Amniotic epithelial cell (primary cell): ENCODE results near the gene IFNG-AS1.

Source experiments
- DNase-seq: peaks from one replicate; pipeline ENCODE4 v3.0.0-alpha.2; 2010; ENCODE audit warnings: low read depth

IFNG-AS1 gene

DNA sequence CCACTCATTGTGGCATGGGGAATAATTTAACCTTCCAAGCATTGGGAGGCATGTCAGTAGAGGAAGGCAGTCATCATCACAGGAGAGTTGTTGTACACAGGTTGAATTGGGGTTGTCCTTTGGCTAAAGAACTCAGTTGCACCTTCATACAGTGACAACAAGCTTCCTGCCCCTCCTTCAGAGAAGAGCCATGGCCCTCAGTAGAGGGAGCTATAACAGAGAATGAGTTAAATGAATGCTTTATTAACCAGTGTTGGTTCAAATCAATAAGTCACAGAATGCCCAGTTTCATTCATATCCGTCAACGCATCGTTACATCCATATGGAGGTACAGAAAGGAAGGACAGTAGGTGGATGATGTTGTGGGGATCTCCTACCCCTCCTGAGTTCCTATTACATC is 4.8 kb downstream of the IFNG-AS1 start:
- no peak for DNase-seq

DNA sequence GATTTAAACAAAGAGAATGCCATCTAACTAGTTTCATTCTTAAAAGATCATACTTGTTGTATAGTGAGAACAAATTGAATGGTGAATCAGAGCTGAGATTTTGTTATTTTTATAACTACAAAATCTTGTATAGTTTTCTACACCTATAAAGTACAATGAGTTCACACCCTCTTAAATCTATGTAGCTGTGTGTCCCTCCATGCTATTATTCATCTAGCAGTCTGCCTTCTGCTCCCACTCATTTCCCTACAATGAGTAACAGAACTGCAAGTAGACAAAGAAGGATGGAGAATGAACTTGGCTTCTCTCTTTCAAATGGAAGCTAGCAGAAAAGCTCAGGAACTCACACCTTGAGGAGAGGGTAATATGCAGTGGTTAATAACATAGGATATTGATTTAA is 7.1 kb downstream of the IFNG-AS1 start:
- no peak for DNase-seq

DNA sequence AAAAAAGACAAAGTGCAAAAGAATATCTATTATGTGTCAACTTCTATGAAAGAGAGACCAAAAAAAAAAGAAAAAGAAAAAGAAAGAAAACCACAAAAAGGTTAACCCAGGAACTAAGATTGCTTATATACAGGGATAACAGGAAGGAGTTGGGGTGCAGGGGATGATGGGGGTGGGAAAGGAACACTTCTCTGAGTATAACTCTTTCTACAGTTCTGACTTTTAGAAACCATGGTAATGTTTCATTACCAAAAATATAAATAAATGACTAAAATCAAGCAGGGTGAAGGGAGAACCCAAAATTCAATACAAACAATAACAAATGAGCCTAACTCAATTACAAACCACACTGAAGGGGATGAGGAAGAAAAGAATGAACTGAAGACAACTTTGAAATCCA is 9.1 kb downstream of the IFNG-AS1 start:
- DNase-seq: no peak

DNA sequence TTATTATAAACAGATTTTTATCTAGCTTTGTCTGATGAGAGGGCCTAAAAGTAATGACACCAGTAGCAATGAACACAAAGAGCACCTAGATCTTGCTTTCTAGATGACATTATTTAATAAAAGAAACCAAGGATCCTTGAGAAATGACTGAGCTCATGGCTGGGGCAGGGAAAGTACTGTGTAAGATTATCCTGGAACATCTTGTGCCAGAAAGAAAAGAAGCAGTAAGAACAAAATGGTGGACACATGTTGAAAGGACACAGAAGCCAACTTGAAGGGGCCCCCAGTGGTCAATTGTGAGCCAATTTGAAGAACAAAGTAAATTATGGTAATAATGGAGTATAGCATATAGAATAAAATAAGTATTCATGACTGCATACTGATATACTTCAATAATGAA is 10.0 kb downstream of the IFNG-AS1 start:
- no peak for DNase-seq

DNA sequence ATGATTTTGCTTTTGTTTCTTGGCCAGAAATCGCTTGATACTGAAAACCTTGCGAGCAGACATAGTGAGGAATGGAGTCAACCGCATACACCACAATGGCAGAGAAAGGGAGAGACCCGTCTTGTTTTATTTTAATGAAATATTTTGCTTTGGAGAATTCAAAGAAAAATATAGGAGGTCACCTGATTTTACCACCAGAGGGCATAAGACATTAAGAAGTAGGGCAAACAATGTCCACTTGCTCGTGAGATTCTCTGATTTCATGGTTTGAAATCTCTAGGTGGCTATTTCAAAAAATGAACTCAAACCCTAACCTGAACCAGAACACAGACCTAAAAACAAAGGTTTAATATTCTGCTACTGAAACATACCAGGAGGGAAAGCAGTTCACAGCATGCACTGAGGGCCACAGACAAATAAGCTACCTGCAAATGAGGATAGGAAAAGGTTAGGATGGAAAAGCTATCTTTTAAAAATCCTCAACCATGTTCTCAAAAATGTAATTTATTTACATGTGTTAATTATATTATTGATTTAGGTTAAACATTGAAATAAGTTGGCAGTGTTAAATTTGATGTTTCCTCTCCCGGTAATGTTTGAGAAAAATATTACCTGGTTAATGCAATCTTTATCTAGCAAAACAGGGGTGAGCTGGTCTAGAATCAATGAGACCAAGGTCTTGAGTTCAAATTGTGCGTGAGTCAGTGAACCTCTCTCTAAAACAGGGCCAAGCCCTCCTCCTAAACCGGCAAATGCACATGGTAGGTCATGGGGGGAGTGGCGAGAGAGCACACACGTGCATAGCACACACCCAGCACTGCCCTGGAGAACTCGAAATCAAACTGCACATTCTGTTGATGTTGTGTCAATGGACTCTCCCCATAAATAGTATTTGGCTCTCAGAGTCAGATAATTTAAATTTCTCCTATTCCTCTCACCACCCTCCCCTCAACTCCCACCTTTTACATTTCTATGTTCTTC is 12.5 kb downstream of the IFNG-AS1 start:
- DNase-seq: no peak

DNA sequence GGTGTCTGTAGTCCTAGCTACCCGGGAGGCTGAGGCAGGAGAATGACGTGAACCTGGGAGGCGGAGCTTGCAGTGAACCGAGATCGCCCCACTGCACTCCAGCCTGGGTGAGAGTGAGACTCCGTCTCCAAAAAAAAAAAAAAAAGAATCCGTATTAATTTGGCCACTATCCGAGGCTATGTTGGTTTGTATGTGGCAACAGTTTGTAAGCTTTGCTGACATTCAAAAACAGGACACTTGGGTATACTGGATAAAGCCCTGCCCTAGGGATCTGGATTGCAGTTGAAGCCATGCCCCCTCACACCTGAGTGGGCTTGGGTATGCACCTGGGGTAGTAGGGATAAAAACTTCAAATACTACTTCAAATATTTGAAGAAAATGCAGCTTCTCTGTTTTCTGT is 14.5 kb downstream of the IFNG-AS1 start:
- no peak for DNase-seq

DNA sequence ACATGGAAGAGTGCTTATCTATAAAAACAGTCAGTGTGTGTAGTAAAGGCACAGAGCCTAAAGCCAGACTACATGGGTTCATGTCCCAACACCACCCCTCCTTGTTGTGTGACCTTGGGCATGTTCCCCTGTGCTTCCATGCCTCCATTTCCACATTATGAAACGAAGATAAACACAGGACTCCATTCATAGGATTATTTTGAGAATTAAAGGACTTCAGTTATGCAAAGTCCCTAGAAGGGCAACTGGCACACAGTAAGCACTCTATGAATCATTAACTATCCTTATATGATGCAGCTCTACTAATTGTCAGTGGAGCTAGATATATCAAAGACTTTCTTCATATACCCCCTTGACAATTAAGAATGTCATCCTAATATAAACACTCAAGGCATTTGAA is 17.8 kb downstream of the IFNG-AS1 start:
- DNase-seq: no peak

DNA sequence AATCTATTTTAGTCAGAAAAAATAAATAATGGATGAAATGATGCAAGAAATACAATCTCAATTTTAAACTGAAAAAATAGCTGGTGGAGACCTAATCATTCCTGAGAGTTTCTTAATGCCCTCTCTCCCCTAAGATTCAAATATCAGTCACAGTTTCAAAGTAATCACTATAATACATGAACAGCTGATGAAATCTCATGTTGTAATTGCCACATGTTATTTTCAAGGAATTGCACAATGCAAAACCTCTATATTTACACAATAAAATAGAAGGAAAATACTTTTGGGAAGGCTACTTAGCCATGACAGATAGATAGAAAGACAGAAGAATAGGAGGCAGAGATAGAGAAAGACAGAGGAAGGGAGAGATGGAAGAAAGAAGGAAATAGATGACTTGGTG is 18.2 kb downstream of the IFNG-AS1 start:
- DNase-seq: peak; percentile 66

DNA sequence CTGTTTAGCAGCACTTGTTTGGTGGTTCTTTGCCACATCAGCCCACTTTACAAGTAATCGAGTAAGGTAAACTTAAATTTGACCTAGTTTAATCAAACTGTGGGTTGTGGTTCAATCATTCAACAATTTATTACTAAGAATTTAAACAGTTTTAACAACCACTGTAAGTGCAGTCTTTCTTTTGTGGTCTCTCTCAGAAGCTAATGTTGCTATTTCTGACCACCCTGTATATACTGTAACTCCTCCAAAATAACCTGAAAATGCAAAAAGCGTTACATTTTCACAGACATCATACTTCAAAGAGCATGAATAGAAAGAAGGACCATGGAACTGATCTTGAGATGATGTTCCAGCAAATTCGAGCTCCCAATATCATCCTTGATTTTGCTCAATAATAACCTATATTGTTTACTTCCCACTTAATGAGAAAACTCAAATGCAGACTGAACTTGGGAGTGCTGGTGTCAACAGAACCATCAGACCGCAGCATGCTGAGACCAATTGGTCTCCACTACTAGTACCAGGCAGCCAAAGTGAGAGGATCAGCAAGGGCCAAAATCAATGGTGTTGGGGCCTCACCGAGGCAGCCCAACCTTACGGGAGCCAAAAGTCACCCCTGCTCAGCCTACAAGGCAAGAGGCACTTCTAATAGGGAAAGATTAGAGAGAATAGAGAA is 22.1 kb downstream of the IFNG-AS1 start:
- DNase-seq: no peak

DNA sequence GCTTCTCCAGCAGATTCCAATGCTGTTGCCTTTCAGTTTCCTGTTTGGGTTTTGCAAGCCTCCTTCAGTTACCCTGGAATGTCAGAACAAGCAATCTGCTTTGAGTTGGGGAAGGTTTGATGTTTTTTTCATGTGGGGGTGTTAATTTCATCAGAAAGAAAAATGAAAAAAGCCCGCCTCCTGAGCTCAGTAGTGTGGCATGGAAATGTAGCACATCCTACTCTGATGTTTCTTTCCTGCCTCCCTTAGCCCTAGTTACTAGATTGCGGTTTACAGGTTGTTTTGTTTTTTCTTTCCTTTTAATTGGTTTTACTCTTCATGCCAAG is 22.6 kb downstream of the IFNG-AS1 start:
- DNase-seq: no peak

DNA sequence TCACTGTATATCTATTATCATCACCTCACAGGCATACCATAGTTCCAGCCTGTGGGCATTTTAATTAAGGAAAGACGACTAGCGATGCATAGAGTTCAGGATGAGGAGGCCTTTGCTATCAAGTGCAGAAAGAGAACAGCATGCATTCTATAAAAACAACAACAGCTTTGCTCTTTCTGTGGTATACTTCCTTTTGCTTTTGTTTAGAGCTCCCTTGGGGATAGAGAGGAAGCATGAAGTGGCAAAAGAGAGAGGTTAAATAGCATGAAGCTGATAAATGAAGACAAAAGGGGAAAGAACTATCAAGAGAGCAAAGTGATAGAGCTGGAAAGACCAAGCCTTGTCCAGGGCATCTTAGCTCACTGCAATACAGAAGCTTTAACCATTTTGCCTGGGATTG is 23.5 kb downstream of the IFNG-AS1 start:
- no peak for DNase-seq

DNA sequence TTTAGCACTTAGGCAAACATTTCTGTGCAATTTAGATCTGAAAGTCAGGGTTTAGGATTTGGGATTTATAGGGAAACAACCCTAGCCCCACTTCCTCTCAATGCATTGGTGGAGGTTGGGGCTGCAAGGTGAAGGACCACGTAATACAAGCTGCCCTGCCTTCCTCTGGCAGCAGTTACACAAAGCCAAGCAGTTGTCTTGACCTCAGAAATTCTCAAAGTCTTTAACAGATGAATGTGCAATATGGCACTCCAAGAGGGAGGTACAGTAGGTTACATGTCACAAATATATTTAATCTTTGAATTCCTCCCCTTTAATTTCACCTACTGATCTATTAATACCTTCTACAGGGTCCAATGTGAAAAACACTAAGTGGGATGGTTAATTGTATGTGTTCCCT is 23.9 kb downstream of the IFNG-AS1 start:
- DNase-seq: no peak

DNA sequence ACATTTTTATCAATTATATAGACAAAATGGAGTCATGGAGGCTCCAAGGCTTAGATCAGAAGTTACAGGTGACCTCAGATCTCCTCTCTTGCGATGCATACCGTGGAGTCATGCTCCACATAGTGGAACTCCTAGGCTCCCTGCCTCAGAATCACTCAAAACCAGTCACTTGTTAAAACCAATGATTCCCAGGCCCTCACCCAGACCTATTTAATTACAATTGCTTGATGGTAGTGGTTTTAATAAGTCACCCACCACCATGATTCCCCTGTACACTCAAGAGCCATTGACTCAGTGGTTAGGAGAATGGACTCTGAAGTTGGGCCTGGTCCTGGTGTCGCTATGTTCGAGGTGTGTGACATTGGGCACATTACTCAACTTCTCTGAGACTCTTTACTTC is 26.9 kb downstream of the IFNG-AS1 start:
- DNase-seq: no peak

DNA sequence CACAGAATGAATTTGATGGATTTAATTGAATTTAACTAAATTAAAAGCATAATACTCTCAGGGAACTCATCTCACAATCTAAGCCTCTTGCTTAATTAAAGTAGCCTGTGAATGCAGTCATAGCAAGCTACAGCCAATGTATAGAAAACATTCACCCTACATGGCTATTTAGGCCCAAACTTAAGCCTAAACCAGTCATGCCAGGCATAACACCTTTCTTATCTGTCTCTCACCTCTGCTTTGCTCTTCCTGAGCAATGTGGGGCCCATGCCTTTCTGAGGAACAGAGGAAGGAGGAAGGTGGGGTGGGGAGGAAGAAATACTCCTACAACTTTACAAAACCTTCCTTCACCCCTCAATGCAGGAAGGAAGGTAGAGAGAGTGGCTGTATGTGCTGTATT is 29.1 kb downstream of the IFNG-AS1 start:
- no peak for DNase-seq

DNA sequence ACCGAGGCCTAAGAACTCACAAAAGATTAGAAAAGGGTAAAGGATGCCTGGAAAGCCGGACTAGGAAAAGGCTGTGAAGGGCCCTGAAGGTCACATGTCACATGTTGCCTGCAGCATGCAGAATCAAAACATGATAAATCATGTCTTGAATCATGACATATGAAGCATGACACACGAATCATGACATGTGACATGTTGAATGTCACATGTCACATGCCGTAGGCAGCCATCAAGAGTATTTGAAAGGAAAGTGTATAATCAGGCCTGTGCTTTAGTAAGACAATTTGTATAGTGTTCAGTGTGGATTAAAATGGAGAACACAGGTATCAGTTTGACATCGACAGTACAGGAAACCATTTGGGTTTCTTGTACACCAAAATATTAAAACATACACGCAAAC is 30.8 kb downstream of the IFNG-AS1 start:
- no peak for DNase-seq

DNA sequence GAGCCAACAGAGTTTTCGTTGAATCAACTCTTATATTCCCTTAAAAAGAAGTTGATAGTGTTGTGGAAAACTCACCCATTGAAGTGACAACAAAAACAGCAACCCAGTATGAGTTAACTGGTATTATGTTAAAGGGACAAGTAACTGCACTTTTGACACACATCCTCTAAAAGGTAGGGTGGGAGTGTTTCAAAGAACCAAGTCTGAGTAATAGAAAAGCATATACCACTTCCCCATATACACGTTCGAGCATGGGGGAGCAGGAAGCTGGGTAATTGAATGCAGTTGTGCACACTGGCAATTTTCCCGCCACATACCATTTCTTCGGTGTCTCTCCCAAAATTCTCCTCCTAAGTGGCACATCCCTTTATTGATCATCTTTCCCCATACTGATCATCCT is 31.5 kb downstream of the IFNG-AS1 start:
- no peak for DNase-seq

DNA sequence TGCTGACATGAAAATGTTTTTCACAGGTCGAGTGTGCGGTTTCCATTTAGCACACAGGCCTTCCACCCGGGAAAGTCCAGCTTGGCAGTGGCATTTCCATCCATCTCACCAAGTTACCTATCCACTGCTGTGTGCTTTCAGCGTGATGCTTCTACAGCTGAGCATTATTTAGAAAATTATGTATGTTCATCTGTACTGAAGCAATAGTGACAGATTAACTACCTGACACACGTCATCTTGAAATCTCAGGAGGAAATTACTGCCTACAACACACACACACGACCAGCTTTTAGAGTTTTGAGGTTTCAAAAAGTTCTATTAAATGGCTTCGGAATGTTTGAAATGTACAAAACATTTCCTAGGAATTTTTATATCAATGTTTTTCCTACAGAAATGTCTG is 39.4 kb downstream of the IFNG-AS1 start:
- DNase-seq: no peak

DNA sequence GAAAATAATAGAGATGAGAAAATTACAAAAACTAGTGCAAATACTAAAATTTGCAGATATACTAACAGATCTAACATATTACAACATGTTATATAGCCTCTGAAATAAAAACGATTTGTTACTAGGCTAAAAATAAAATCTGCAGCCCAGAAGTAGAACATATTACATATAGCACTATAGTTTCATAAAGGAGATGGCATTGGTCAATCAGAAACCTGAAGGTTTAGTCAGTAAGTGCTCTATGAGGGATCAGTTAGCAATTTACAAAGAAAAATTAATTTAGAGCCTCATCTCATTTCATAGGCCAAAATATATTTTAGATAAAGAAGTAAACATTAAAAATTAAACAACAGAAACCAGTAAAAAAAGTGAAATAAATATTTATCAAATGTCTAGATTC is 41.0 kb downstream of the IFNG-AS1 start:
- DNase-seq: no peak

DNA sequence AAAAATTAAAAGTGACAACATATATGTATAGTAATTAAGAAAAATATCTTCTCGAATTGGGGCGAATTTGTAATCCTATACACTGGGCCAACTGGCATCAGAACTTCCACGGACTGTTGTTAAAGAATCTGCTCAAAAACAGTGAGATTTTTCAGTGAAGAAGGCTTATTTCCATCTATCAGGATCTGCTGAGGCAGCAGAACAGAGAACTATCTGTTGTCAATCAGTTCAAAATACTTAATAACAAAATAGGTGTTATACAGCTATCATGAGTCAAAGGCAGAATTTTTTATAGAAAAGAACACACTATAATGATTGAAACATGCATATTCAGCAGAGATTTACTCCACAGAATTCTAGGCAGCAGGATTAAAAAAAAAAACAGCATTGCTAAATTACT is 41.9 kb downstream of the IFNG-AS1 start:
- DNase-seq: no peak

DNA sequence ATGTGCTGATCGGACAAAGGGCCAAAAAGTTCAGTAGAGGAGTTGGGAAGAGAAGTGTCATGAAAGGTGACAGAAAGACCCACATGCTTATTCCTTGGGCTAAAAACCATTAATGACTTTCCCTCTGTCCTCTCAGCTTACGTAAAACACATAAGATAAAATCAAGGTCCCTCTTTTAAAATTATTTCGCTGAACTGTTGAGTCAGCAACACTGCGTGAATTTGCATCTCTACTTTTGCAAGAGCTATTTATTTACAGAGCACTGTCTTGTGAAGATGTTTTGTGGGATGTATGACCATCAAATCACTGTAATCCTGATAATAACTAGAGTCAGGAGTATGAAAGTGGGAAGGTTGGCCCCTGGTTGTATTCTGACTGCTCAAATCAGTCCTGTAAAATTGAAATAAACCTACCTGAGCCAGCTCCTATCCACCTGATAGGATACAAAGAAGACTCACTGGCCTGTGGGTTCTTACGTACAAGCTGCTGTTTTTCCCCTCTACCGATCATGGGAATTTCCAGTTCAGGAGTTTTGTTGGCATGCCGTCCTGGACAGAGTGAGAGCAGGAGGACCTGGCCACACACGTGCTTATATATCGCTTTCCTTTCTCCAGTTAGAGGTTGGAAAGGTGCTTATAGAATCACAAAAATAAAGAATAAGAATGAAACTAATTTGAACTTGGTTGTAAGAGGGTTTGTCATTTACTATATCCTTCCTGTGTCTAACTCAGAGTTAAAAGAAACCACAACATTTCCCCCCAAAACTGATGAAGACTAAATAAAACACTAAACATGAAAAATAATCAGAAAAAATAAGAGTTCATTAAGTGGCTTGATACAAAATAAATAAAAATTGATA is 42.9 kb downstream of the IFNG-AS1 start:
- no peak for DNase-seq

DNA sequence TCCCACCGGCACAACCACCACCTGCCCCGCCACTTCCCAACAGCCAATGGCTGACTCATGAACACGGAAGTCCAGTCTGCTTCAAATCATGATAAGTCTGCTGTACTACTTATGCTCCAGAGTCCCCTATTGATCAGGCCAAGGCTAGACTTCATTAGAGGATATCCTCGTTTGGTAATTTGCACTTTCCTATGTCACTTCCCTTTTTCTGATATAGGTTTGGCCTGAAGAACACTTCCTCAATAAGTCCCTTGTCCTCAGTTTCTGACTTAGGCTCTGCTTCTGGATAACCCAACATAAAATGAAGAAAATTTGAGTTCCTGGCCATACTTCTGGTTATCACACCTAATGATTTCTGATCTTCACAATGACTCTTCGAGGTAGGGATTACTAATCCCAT is 45.3 kb downstream of the IFNG-AS1 start:
- DNase-seq: no peak

DNA sequence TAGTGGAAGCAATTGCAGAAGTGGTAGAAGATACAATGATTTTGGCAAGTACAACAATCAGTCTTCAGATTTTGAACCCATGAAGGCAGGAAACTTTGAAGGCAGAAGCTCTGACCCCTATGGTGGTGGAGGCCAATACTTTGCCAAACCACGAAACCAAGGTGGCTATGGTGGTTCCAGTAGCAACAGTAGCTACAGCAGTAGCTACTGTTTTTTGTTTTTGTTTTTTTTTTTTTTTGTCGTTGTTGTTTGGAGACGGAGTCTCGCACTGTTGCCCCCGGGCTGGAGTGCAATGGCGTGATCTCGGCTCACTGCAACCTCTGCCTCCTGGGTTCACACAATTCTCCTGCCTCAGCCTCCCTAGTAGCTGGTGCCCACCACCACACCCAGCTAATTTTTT is 47.4 kb downstream of the IFNG-AS1 start:
- DNase-seq: no peak
